T-helper 17 cell (primary cell): Measurements from ENCODE around the gene SLC51A. TPM values are rescaled to one million over a fixed set of nuclear protein-coding genes. Genes with fewer than 3 reads are reported as not detected.
A peak's percentile ranks its signal among the peaks of the same experiment; 100 is the strongest.
"Not testable (repeated sequence)": the region's sequence is repeated elsewhere in the genome, so short reads cannot be mapped to it uniquely, and the experiment has no call there.

Experiments used
- ATAC-seq: fragments of 150-1000 bp; cut with Tn5 transposase; 2 replicates; pipeline ENCODE4 v1.10.0; 2021; ENCODE audit warnings: mild to moderate bottlenecking, moderate library complexity
- DNase-seq, 3 donors: peaks; one replicate each; pipeline versions ENCODE4 v3.0.0 to v3.0.0-alpha.2; 2020 to 2021
- H3K9me3 ChIP-seq: one replicate; pipeline ENCODE4 v1.7.0; 2013; ENCODE audit warnings: low read length, mild to moderate bottlenecking; ENCODE audit not compliant: control insufficient read depth, poor library complexity, severe bottlenecking
- H3K27ac Mint-ChIP-seq: one replicate; pipeline ENCODE4 v1.8.0; 2022; ENCODE audit warnings: mild to moderate bottlenecking, moderate library complexity, mixed read lengths
- H3K27me3 Mint-ChIP-seq: one replicate; pipeline ENCODE4 v1.8.0; 2022; ENCODE audit warnings: mixed read lengths
- H3K36me3 Mint-ChIP-seq: one replicate; pipeline ENCODE4 v1.8.0; 2022; ENCODE audit warnings: low read depth, mixed read lengths
- H3K4me1 Mint-ChIP-seq: one replicate; pipeline ENCODE4 v1.8.0; 2022; ENCODE audit warnings: mild to moderate bottlenecking, mixed read lengths
- H3K4me3 Mint-ChIP-seq: one replicate; pipeline ENCODE4 v1.8.0; 2022; ENCODE audit warnings: mild to moderate bottlenecking, moderate library complexity, mixed read lengths
- total RNA-seq, 4 donors: library from RNA in 2 of 4; stranded (reverse) in 2 of 4; gene quantifications; one replicate each; pipeline ENCODE4 v1.2.3 and lab custom pipeline; 2022 to 2026

Gene SLC51A
- total RNA-seq, 2 donors from 2014 or later = not detected

DNA sequence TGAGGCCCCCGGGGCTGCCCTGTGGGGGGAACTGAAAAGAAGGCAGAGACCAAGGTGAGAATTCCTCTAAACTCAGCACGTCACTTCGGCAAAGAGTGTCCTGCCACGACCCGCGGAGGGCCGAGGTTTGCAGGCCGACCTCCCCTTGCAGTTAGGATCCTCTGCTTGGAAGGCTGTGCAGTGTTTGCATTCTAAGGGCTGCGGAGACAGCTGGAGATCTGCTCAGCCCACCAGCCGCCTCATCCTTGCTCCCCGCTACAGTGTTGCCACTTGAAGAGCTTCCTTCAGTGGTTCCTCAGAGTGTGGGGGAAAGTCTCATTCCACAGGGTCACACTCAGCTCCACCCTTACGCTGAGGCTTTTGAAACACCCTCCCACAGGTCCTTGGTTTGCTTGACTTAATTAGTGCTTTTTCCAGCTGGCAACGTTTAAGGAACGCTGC, 10.8 kb downstream of the SLC51A start:
- ATAC-seq (no peak), DNase-seq (no peak)
- no peaks in the 10 kb centered on the region for H3K36me3 Mint-ChIP-seq
- H3K27me3 Mint-ChIP-seq = no peaks in the 10 kb centered on the region
- H3K4me1 Mint-ChIP-seq = peaks cover 4% of the 10 kb centered on the region
- H3K4me3 Mint-ChIP-seq = no peak overlapping the region
- H3K9me3 ChIP-seq = no peaks in the 10 kb centered on the region
- no peak overlapping the region for H3K27ac Mint-ChIP-seq

DNA sequence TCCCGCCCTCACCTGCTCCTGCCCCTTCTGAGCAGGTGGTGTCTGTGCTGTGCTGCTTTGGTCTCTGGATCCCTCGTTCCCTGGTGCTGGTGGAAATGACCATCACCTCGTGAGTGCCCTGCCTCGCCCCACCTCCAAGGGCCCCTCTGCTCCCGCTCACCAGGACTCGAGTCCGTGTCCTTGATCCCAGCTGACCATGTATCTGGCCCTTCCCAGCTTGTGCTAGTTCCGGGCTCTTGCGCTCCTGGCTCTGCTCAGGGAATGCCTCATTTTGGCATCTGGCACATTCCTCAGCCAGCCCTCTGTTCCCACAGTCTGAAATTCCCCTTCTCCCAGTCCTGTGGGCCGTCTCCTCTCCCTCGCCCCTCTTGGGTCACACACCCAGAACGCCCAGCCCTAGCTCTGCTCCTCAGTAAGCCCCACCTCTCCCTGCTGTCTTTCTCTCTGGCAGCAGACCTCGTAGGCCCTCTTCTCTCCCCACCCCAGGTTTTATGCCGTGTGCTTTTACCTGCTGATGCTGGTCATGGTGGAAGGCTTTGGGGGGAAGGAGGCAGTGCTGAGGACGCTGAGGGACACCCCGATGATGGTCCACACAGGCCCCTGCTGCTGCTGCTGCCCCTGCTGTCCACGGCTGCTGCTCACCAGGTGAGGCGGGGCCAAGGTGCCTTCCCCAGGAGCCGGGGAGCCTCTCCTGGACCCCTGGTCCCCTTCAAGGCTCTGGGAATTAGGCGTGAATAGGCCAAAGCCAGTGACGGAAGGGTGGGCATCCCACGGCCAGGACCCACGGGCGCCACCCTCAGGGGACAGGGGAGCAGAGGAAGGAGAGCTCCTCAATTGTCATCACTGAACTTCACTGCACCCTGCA, 11.5 kb downstream of the SLC51A start:
- Mint-ChIP-seq H3K27me3 (no peaks in the 10 kb centered on the region), H3K4me3 (no peak overlapping the region), H3K36me3 (no peaks in the 10 kb centered on the region), H3K27ac (no peak overlapping the region), H3K4me1 (peaks cover 4% of the 10 kb centered on the region)
- DNase-seq = no peak
- no peak for ATAC-seq
- no peaks in the 10 kb centered on the region for H3K9me3 ChIP-seq

DNA sequence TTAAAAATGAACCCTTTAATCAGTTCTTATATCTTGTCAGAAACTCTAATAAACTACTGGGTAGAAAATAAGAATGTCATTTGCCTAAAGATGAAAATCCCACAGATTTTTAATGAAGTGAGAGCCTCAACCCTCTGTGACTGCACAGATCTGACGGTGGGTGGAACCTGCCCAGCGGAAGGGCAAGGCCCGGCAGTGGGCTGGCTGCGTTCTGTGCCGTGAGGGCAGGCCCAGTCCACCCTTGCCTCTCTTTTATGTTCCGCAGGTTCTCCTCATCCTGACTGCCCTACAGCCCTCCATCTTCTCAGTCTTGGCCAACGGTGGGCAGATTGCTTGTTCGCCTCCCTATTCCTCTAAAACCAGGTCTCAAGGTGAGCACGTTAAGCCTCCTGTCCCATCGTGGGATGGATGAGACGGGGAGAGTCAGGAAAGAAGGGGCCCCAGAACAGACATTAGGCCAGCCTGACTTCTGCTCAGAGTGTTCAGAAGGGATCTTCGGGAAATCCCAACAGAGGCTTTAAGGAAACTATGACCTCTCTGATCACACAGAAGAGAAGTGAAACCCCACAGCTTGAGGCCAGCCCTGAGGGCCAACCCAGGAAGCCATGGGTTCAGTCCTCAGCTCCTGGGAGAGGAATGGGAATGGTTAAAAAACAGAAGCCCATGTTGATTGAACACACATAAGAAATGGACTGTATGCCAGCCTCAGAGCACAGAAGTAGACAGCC, 16.0 kb downstream of the SLC51A start:
- no peak for DNase-seq
- Mint-ChIP-seq H3K36me3 (peaks cover 2% of the 10 kb centered on the region), H3K27ac (no peak overlapping the region), H3K4me1 (peaks cover 16% of the 10 kb centered on the region), H3K27me3 (no peaks in the 10 kb centered on the region), H3K4me3 (no peak overlapping the region)
- no peak for ATAC-seq
- no peaks in the 10 kb centered on the region for H3K9me3 ChIP-seq

DNA sequence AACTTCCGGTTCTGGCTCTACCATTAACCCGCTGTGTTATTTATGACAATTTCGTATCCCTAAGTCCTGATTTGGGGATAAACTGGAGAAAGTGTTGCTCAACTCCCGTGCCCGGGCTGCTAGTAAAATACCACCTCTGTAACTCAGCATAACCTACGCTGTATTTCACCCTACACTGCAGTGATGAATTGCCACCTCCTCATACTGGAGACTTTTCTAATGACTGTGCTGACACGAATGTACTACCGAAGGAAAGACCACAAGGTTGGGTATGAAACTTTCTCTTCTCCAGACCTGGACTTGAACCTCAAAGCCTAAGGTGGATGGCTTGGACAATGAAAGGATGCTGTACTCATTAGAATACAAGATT, 16.5 kb downstream of the SLC51A start:
- Mint-ChIP-seq H3K4me1 (peaks cover 16% of the 10 kb centered on the region), H3K27ac (peak overlapping the region; percentile 19), H3K36me3 (peaks cover 2% of the 10 kb centered on the region), H3K27me3 (no peaks in the 10 kb centered on the region), H3K4me3 (no peak overlapping the region)
- no peak for DNase-seq
- no peaks in the 10 kb centered on the region for H3K9me3 ChIP-seq
- ATAC-seq = no peak

DNA sequence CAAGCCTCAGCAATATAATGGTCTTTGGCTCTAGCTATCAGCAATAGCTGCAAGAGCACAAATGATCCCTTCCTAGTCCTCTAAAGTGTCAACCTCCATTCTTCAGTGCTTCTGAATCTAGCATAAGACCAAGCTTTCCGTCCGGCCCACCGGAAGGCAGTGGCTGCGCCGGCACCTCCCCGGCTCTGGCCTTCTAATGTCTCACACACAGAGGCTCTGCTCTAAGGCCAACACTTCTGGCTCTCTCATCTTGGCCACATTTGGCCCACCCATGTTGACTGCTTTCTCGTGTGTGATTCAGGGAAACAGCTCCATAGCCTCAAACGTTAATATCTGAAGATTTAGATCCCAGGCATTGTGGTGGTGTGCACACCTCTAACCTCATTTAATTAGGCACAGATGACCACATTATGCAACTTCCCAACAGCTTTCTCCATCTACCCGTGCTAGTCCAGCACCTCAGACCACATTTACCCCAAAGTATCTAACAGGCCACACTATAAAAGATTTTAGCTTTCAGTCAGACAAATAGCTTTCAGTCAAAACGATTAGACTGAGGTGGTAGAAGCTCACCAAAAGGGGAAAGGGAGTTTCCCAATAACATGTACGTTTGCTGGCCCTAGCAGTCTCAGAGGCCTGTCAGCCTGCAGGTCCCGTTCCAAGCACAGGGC, 19.3 kb downstream of the SLC51A start:
- no peak overlapping the region for H3K4me3 Mint-ChIP-seq
- H3K36me3 Mint-ChIP-seq = peaks cover 8% of the 10 kb centered on the region
- peaks cover 16% of the 10 kb centered on the region for H3K4me1 Mint-ChIP-seq
- no peaks in the 10 kb centered on the region for H3K9me3 ChIP-seq
- DNase-seq (no peak), ATAC-seq (no peak)
- H3K27me3 Mint-ChIP-seq = no peaks in the 10 kb centered on the region
- H3K27ac Mint-ChIP-seq = peak overlapping the region; percentile 27

GRCh38 chr3:196236223-196236622, 19.9 kb downstream of the SLC51A start:
- no peaks in the 10 kb centered on the region for H3K27me3 Mint-ChIP-seq
- DNase-seq (no peak), ATAC-seq (no peak)
- H3K36me3 Mint-ChIP-seq = peaks cover 8% of the 10 kb centered on the region
- no peak overlapping the region for H3K27ac Mint-ChIP-seq
- peaks cover 14% of the 10 kb centered on the region for H3K4me1 Mint-ChIP-seq
- H3K9me3 ChIP-seq = no peaks in the 10 kb centered on the region
- no peak overlapping the region for H3K4me3 Mint-ChIP-seq

DNA sequence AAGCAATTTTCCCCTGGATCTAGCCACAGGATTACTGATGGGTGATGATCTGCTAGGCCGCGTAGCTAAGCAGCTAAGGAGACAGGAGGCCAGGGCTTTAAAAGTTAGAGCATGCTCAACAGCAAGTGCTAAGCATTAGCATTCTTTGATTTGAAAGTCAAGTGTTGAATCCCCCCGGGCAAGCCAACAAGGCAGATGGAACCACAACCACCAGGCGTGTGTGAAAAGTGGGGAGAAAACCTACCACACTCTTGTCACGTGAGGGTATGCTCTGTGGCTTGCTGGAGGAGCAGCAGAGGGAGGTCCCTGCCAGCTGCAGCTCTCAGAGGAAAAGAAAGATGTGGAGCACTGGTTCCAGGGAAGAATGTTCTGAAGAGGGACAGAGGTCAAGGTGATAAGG, 20.9 kb downstream of the SLC51A start:
- no peak for ATAC-seq
- peaks cover 8% of the 10 kb centered on the region for H3K36me3 Mint-ChIP-seq
- H3K4me3 Mint-ChIP-seq = no peak overlapping the region
- no peak for DNase-seq
- H3K4me1 Mint-ChIP-seq = peaks cover 12% of the 10 kb centered on the region
- peak overlapping the region; percentile 16 for H3K27ac Mint-ChIP-seq
- H3K27me3 Mint-ChIP-seq = no peaks in the 10 kb centered on the region
- no peaks in the 10 kb centered on the region for H3K9me3 ChIP-seq

DNA sequence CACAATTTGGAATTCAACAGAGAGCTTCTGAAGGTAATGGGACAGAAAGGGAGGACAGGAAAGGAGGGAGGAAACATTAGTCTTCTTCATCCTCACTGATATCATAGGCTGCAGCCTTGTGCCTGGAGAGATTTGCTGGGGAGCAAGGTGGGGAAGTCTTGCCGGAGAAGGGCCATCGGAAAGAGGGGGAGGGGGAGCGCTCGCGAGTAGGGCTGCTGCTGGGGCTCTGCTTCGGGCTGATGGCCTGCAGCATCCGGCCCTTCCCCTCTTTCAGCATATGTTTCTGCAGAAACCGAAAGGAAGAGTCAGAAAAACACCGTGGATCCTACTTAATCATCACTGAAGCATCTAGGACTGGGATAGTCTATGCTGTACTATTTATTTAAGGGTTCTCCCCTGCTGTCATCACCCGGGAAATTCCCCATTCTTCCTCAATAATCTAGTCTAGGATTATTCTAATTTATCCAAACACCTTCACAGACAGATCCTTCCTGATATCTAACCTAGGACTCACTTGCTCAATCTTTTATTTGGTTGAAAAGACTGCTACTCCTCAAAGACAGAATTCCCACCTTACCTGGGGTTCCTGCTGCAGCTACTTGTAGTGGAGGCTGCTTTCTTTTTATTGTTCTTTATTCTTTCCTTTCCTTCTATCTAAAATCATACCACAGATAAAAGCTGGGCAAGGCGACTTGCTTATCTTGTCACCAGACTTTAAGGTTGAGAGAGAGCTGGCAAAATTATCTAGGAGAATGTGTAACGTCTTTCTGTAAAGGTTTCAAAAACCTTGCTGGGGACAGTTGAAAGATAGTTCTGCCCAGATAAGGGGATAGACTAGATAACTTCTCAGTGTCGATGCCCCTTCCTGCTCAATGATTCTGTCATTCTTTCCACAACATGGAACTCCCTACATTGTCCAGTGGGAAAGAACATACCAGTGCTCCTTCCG, 22.6 kb downstream of the SLC51A start:
- H3K27me3 Mint-ChIP-seq = no peaks in the 10 kb centered on the region
- ATAC-seq (no peak), DNase-seq (no peak)
- peak overlapping the region; percentile 76 for H3K27ac Mint-ChIP-seq
- H3K4me3 Mint-ChIP-seq = no peak overlapping the region
- peaks cover 8% of the 10 kb centered on the region for H3K36me3 Mint-ChIP-seq
- H3K9me3 ChIP-seq = no peaks in the 10 kb centered on the region
- H3K4me1 Mint-ChIP-seq = peaks cover 12% of the 10 kb centered on the region

- H3K27ac Mint-ChIP-seq = no peak overlapping the region
- H3K36me3 Mint-ChIP-seq = peaks cover 8% of the 10 kb centered on the region
- no peak for ATAC-seq
Measured at GRCh38 chr3:196240424-196240823, 24.1 kb downstream of the SLC51A start.

DNA sequence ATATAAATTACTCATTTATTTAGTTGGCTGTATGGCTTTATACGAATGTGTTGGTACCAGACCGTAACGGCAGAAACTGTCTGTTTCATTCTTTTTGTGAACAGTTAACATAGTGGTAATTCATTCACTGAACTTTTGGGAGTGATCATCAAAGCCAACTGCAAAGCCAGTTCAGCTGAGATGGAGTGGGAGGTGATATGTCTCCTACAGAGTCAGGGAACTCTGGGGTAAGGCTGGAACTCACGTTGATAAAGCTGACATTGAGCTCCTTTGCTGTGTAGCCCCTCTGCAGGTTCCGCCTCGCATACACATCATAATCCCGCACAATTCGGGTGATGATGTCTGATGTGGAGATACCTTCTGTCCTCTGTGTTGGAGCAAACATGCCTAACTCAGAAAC, 25.4 kb downstream of the SLC51A start:
- ATAC-seq = no peak
- Mint-ChIP-seq H3K27ac (peak overlapping the region; percentile 37), H3K27me3 (no peaks in the 10 kb centered on the region), H3K4me1 (peaks cover 2% of the 10 kb centered on the region), H3K4me3 (no peak overlapping the region), H3K36me3 (peaks cover 8% of the 10 kb centered on the region)
- DNase-seq = no peak
- H3K9me3 ChIP-seq = no peaks in the 10 kb centered on the region

More at GRCh38 chr3:196240424-196240823, 24.1 kb downstream of the SLC51A start:
- no peak for DNase-seq
- Mint-ChIP-seq H3K4me1 (peaks cover 11% of the 10 kb centered on the region), H3K27me3 (no peaks in the 10 kb centered on the region), H3K4me3 (no peak overlapping the region)
- no peaks in the 10 kb centered on the region for H3K9me3 ChIP-seq

- not testable (repeated sequence) for DNase-seq, H3K4me3 Mint-ChIP-seq, H3K27ac Mint-ChIP-seq, H3K27me3 Mint-ChIP-seq, ATAC-seq, H3K4me1 Mint-ChIP-seq, H3K36me3 Mint-ChIP-seq, H3K9me3 ChIP-seq
Measured at GRCh38 chr3:196244166-196244565, 27.8 kb downstream of the SLC51A start.

DNA sequence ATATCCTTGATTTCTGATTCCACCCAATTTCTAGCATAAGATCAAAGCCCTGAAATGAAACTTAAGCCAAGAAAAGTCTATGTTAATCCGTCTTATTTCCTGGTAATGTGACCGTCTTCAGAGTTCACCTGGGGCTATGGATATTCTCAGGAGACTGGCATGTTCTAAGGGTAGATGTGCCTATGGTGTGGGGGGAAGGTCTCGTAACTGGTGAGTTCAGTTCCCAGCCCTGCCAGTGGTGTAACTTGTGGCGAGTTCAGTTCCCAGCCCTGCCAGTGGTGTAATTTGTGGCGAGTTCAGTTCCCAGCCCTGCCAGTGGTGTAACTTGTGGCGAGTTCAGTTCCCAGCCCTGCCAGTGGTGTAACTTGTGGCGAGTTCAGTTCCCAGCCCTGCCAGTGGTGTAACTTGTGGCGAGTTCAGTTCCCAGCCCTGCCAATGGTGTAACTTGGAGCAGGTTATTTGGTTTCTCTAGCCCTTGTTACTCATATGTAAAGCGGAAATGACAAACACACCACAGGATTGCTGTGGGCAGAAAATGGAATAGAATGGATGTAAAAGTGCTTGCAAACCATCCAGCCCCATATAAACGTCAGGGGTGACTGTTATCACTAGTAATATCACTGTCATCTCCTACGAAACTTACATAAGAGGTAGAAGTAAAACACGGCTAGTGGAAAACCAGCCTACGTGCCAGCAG, 30.4 kb downstream of the SLC51A start:
- Mint-ChIP-seq H3K27me3 (no peaks in the 10 kb centered on the region), H3K4me3 (no peak overlapping the region), H3K36me3 (peaks cover 2% of the 10 kb centered on the region), H3K4me1 (peaks cover 12% of the 10 kb centered on the region), H3K27ac (peak overlapping the region; percentile 81)
- DNase-seq = no peak
- ATAC-seq = peak; percentile 84
- no peaks in the 10 kb centered on the region for H3K9me3 ChIP-seq
